VCaP (cell line): ENCODE measurements around the gene PPFIA2.

ENCODE experiments used
- H3K27ac ChIP-seq: fragments of 450-650 bp; 2 replicates; pipeline ENCODE4 v1.5.1; 2017
- TF ChIP-seq, protein P1 (sequence below): fragments of 450-650 bp; conservative IDR thresholded peaks from 2 replicates; pipeline ENCODE4 v1.5.1; 2017; ENCODE audit warnings: mild to moderate bottlenecking, moderate library complexity

The PPFIA2 gene

DNA sequence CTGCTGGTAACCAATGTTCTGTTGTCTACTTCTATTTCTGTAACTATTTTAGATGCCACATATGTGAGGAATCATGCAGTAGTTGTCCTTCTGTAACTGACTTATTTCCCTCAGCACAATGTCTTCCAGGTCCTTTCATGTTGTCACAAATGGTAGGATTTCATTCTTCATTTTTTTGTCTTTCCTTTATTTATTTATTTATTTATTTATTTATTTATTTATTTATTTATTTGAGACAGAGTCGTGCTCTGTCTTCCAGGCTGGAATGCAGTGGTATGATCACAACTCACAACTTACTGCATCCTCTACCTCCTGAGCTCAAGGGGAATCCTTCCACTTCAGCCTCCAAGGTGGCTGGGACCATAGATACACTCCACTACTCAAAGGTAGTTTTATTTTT, 288.2 kb downstream of the PPFIA2 start:
- TF ChIP-seq, protein P1, sequence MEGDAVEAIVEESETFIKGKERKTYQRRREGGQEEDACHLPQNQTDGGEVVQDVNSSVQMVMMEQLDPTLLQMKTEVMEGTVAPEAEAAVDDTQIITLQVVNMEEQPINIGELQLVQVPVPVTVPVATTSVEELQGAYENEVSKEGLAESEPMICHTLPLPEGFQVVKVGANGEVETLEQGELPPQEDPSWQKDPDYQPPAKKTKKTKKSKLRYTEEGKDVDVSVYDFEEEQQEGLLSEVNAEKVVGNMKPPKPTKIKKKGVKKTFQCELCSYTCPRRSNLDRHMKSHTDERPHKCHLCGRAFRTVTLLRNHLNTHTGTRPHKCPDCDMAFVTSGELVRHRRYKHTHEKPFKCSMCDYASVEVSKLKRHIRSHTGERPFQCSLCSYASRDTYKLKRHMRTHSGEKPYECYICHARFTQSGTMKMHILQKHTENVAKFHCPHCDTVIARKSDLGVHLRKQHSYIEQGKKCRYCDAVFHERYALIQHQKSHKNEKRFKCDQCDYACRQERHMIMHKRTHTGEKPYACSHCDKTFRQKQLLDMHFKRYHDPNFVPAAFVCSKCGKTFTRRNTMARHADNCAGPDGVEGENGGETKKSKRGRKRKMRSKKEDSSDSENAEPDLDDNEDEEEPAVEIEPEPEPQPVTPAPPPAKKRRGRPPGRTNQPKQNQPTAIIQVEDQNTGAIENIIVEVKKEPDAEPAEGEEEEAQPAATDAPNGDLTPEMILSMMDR = no peak

DNA sequence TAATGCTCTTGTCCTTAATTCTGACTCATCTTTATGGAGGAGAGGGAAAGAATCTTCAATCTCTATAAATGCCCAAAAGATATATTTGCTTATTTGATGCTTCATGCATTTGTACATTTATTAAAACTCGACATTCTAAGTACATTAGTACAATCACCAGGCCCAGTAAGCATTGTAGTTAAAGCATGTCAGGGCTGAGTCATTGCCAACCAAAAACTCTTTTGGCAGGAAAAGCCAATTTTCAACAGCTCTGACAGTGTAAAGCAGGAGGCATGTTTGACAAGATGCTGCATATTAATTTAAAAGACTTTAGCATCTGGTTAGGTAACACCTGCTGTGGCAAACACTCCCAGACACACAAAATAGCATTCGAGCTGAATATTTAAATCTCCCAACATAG, 290.9 kb downstream of the PPFIA2 start:
- H3K27ac ChIP-seq = no peak overlapping the region
- TF ChIP-seq, protein P1 = no peak

More for the DNA sequence above, 288.2 kb downstream of the PPFIA2 start:
- H3K27ac ChIP-seq = no peak overlapping the region

DNA sequence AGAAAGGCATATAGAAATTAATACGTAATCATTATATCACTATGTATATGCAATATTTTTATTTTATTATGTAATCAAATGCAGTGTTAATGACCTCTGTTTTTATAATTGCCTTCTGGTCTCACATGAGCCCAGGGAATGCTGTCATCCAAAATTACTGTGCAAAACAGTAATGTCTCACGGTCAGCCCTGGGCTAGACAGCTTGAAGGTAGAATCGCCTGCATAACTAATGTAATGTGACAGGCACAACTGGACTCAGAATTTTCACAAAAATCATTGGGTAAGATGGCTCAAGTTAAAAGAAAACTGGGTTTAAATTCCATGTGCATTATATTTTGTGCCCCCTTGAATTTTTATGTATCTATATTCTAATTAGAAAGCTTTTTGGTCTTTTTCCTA, 293.3 kb downstream of the PPFIA2 start:
- no peak overlapping the region for H3K27ac ChIP-seq
- TF ChIP-seq, protein P1 = no peak

DNA sequence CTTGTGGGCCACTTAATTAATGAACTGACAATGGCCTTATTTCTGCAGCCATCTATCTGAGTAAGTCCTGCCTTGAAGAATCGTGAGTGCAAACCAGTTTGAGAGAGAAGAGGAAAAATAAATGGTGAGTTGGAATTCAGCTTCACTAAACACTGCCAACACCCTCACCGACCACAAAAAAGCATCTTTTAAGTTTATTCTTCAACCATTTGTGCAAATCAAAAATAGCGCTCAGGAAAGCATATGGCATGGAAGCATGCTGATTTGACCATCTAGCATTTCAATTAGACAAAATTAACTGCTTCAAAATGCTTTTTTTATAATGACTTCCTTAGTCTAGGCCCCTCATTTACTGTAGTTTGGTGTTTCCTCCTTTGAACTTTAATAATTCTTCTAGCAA, 294.0 kb downstream of the PPFIA2 start:
- TF ChIP-seq, protein P1 = no peak
- H3K27ac ChIP-seq = no peak overlapping the region

DNA sequence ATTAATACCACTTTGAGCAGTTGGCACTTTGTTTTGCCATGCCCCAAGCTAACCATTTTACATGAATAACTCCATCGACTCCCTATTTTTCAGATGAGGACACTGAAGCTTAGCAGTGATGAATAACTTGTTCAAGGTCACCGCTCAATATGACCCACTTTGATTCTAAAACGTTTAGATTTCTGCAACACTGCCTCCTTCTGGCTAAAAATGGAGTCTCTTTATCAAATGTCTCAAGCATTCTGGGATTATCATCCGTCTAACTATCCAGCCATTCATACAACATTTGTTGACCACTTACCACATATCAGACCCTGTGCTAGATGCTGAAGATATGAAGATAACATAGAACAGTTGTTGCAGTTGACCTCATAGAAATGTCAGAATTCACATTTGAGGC, 298.0 kb downstream of the PPFIA2 start:
- H3K27ac ChIP-seq = no peak overlapping the region

DNA sequence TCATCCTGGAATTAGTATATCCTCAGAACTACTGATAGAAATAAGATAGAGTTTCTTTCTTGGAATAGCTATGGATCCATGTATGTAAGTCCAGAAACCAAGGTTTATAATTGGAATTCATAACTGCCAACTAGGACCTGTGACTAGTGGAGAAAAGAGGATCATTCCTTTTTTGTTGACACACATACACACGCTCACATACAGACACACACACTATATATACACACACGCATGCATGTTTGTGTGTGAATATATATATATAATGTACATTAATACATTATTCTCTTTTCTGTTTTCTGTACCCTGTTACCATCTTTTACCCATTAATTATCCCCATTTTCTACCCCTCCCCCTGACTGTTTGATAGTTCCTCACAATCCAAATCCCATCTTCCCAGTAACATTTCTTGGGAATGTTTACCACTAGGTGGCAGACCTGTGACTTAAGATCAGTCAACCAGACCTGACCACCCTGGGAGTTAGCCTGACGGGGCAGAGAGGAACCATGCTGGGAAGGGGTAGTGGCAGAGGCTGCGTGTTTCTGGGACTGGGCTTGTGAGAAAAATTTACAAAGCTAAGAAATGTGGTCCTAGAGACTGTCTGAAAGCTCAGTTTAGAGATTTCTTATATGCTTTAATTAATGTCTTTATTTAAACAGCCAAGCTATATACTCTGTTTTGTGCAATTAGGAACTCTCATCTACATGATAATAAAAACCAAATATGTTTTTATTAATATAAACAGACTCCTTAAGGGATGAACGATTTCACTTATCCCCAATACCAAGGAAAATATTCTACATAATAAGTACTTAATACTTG, 308.0 kb downstream of the PPFIA2 start:
- TF ChIP-seq, protein P1 = peak; percentile 81
- H3K27ac ChIP-seq = peak overlapping the region; percentile 11; the same call in 1 of the 2 replicates

More for the DNA sequence above, 298.0 kb downstream of the PPFIA2 start:
- TF ChIP-seq, protein P1 = no peak

DNA sequence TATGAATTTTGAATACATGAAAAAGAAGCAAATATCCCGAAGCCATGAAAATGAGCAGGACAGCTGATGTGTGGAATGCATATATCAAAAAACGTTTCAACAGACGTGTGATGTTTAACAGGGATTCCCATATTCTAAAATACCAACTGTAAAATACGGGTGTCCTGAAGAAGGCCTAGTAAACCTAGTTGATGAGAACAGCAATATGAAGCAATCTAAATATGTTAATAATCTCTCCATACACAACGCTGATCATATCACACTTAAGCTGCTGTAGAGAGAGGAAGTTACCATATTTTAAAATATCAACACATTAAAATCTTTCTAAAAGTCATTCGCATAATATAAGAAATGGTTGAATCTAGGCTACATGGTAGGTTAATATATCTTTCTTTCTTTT, 317.5 kb downstream of the PPFIA2 start:
- TF ChIP-seq, protein P1 = no peak

More for the DNA sequence above, 317.5 kb downstream of the PPFIA2 start:
- no peak overlapping the region for H3K27ac ChIP-seq
